DOHH2 (cell line): ENCODE results near the gene JARID2.

ENCODE experiments used
- CTCF ChIP-seq: fragments of 200-600 bp; sonication (generic); IDR thresholded peaks from one replicate; pipeline ENCODE4 v1.5.1; 2014; ENCODE audit warnings: antibody characterized with exemption, mild to moderate bottlenecking, low read depth, low read length; ENCODE audit not compliant: poor library complexity, severe bottlenecking
- EZH2phosphoT487 ChIP-seq: fragments of 200-600 bp; sonication (generic); IDR thresholded peaks from 2 replicates; pipeline ENCODE4 v1.6.1; 2017; ENCODE audit warnings: borderline replicate concordance, mild to moderate bottlenecking, antibody characterized with exemption, low read length, moderate library complexity, mixed read lengths

GRCh38 chr6:15505463-15505918, 259.6 kb downstream of the JARID2 start:
- TF ChIP-seq CTCF, result no peak
- no peak for TF ChIP-seq EZH2phosphoT487
